Gastrocnemius medialis (tissue), 4 donors: Measurements from ENCODE around the gene DGCR8. TPM values are rescaled to one million over a fixed set of nuclear protein-coding genes. Genes with fewer than 3 reads are reported as not detected.

Experiments
- ATAC-seq, 2 donors: fragments of 150-250 bp; one replicate each; pipeline ENCODE4 v1.9.1; 2016
- DNase-seq, 2 donors: peaks; one replicate each; pipeline ENCODE4 v3.0.0-alpha.2; 2019
- H3K27ac ChIP-seq, 4 donors: fragments of 200-600 bp; sonication (generic); 1 replicate in 1 of 4; 2 replicates in 3 of 4; pipeline ENCODE4 v1.5.1; 2016 to 2018; ENCODE audit warnings: mild to moderate bottlenecking in 2 of 4, moderate library complexity in 1 of 4
- H3K27me3 ChIP-seq, 3 donors: fragments of 200-600 bp; sonication (generic) in 2 of 3; 1 replicate in 1 of 3; 2 replicates in 2 of 3; pipeline versions ENCODE4 v1.5.1 to v1.6.0; 2016 to 2019; ENCODE audit warnings: mild to moderate bottlenecking in 1 of 3, moderate library complexity in 1 of 3
- H3K36me3 ChIP-seq, 2 donors: fragments of 200-600 bp; sonication (generic) in 1 of 2; one replicate each; pipeline ENCODE4 v1.5.1; 2017 to 2018
- H3K4me1 ChIP-seq, 2 donors: fragments of 200-600 bp; sonication (generic) in 1 of 2; one replicate each; pipeline ENCODE4 v1.5.1; 2016 to 2017; ENCODE audit warnings: mild to moderate bottlenecking in 2 of 2
- H3K4me3 ChIP-seq, 4 donors: fragments of 200-600 bp; sonication (generic) in 3 of 4; 1 replicate in 1 of 4; 2 replicates in 3 of 4; pipeline ENCODE4 v1.5.1; 2016 to 2019; ENCODE audit warnings: mild to moderate bottlenecking in 2 of 4
- H3K9me3 ChIP-seq, 3 donors: fragments of 200-600 bp; sonication (generic) in 2 of 3; 1 replicate in 1 of 3; 2 replicates in 2 of 3; pipeline ENCODE4 v1.5.1; 2016 to 2019
- POLR2A ChIP-seq, 2 donors: fragments of 450-650 bp; IDR thresholded peaks; one replicate each; pipeline ENCODE4 v1.6.1; 2017; ENCODE audit warnings: antibody characterized with exemption in 2 of 2, mild to moderate bottlenecking in 2 of 2, moderate library complexity in 2 of 2
- in situ Hi-C, 4 donors: fragments of 200-750 bp; cut with MboI; loops; one replicate each; pipeline versions ENCODE4 v1.15.0 to v1.8.0; 2017; ENCODE audit warnings: low sequenced_read_pairs in 4 of 4
- intact Hi-C: fragments of 100-400 bp; cut with DNase I; formaldehyde crosslinking; loops from one replicate; pipeline ENCODE4 v1.15.1; 2023; ENCODE audit warnings: low total_unique reads
- total RNA-seq, 4 donors: library from RNA; depleted of rRNA; stranded (reverse); fragments of >200 nt; gene quantifications; one replicate each; pipeline versions ENCODE4 v1.1.0 to v1.2.3, GENCODE V29; 2016
- TF ChIP-seq, protein P1 (sequence below), 5 experiments: fragments of 450-650 bp in 3 of 5; fragments of 200-600 bp in 2 of 5; sonication (generic) in 2 of 5; IDR thresholded peaks in 4 of 5; conservative IDR thresholded peaks in 1 of 5; 1 replicate in 4 of 5; 2 replicates in 1 of 5; pipeline ENCODE4 v1.5.1; 2016 to 2019; ENCODE audit warnings: antibody characterized with exemption in 5 of 5, mild to moderate bottlenecking in 3 of 5, moderate library complexity in 3 of 5

Gene DGCR8
- total RNA-seq, 4 donors from 2014 or later: 5.2 to 16.5 (median 11.2) TPM

DNA sequence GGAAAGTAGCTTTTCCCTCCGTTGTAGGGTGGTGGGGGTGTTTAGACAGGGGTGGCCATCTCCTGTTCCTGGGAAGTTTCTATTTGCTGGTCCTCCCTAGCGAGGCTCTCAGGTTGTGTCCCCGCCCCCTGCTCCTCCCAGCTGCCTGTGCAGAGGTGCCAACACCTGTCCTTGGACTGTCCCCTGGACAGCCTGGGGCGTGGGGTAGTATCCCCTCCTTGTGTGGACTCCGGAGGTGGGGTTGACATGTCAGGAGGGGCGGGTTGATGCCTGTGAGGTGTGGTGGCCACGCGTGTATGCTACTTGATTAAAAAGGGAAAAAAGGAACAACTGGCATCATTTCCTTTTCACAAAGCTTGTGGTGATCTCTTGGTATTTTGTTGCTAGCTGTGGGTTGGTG, 21.6 kb downstream of the DGCR8 start:
- Histone ChIP-seq H3K27ac (no peak overlapping the region), H3K27me3 (no peaks in the 10 kb centered on the region), H3K36me3 (peaks cover 0 to 60% of the 10 kb centered on the region in 2 donors), H3K9me3 (no peaks in the 10 kb centered on the region), H3K4me1 (peaks cover 16 to 25% of the 10 kb centered on the region in 2 donors), H3K4me3 (no peak overlapping the region)
- TF ChIP-seq, protein P1, sequence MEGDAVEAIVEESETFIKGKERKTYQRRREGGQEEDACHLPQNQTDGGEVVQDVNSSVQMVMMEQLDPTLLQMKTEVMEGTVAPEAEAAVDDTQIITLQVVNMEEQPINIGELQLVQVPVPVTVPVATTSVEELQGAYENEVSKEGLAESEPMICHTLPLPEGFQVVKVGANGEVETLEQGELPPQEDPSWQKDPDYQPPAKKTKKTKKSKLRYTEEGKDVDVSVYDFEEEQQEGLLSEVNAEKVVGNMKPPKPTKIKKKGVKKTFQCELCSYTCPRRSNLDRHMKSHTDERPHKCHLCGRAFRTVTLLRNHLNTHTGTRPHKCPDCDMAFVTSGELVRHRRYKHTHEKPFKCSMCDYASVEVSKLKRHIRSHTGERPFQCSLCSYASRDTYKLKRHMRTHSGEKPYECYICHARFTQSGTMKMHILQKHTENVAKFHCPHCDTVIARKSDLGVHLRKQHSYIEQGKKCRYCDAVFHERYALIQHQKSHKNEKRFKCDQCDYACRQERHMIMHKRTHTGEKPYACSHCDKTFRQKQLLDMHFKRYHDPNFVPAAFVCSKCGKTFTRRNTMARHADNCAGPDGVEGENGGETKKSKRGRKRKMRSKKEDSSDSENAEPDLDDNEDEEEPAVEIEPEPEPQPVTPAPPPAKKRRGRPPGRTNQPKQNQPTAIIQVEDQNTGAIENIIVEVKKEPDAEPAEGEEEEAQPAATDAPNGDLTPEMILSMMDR (IDR thresholded peaks at IDR 0.05 in 4 of 5, conservative IDR thresholded peaks at IDR 0.05 in 1 of 5): no peak
- TF ChIP-seq POLR2A (IDR thresholded peaks at IDR 0.05): no peak
- in situ Hi-C loops (no loop called here), intact Hi-C loops (no loop called here)
- DNase-seq (no peak), ATAC-seq (no peak)

DNA sequence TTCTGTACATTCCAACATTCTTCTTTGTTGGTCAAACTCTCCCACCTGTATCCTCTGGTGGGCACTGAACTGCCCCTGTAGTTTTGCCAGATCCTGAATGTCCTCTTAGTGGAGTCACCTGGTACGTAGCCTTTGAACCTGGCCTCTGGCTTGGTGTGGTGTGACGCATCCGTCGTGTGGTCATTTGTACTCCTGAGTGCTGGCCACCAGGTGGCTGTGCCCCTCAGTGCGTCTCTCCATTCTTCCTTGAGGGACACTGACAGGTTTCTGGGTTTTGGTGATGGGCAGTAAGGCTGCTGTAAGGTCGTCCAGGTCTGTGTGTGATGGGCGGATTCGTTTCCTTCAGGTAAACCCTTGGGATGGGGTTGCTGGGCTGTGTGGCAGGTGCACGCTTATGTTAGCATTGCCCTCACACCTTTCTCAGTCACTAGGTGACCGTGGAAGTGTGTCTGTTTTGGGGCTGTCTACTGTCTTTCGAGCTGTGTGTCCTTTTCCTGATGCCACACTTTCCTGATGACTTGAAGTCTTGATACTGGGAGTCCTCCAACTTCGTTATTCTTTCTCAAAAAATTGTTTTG, 22.3 kb downstream of the DGCR8 start:
- no peak for DNase-seq
- TF ChIP-seq, protein P1 (IDR thresholded peaks at IDR 0.05 in 4 of 5, conservative IDR thresholded peaks at IDR 0.05 in 1 of 5): no peak
- no peak for TF ChIP-seq POLR2A (IDR thresholded peaks at IDR 0.05)
- intact Hi-C loops (no loop called here), in situ Hi-C loops (no loop called here)
- ATAC-seq: no peak
- no peaks in the 10 kb centered on the region for H3K27me3 ChIP-seq
- no peak overlapping the region for H3K27ac ChIP-seq
- peaks cover 0 to 60% of the 10 kb centered on the region in 2 donors for H3K36me3 ChIP-seq
- H3K4me1 ChIP-seq: peaks cover 22 to 32% of the 10 kb centered on the region in 2 donors
- no peaks in the 10 kb centered on the region for H3K9me3 ChIP-seq
- H3K4me3 ChIP-seq: no peak overlapping the region

DNA sequence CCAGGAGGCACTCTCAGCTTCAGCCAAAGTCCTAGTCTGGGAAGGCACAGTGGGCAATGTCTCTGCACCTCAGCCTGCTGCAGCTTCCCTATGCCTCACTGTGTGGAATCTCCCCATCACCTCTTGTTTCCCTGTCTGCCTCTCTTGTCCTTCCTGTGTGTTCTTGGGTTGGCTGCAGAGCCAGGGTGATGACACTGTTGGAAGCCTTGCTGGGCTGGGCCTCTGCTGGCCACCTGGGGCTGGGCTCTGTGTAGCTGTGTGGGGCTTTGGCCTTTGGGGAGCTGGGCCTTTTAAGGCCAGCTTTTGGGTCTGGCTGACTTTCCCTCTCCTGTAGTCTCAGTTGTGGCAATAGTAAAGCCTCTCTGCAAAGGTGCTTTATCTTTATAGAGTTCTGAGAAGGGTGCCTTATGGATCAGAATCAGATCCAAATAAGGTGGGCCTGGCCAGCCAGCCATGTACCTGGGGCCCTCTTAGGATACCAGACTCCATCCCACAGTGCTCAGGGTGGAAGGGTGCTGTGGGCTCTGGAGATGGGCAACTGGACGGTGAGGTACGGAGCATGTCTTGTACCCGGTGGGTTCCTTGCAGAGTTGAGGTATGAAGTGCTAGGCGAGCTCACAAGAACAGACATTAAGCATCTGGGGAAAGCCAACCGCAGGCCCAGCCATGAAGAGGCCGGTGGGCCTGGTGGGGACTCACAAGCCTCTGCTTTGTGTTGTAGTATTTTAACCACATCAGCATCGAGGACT, 25.6 kb downstream of the DGCR8 start:
- Histone ChIP-seq H3K4me3 (no peak overlapping the region), H3K27ac (peak overlapping the region in 3 of 4 donors; percentile 73 to 84 (median 79))
- in situ Hi-C loops: no loop called here

DNA sequence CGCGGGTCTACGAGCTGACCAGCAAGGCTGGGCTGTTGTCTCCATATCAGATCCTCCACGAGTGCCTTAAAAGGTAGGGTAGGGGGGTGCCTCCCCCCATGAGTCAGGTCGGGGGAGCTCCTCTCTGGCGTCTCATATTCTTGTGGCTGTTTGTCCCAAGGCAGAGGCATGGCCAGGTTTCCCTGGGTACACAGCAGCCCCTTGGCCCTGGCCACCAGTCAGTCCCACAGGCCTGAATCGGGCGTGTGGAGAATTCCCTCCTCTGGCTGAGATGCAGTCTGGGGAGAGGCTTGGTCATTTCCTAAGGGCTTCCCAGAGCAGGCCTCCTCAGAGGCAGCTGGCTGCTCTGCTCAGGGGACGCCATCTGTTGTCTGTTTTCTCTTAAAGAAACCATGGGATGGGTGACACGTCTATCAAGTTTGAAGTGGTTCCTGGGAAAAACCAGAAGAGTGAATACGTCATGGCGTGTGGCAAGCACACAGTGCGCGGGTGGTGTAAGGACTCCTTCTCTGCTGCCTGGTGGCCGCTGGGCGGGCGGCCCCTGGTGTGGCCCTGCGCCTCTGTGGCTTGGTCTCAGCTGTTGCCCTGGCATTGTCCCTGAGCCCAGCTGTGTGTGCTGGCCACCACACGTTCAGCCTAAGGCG, 26.3 kb downstream of the DGCR8 start:
- Histone ChIP-seq H3K36me3 (peaks cover 0 to 63% of the 10 kb centered on the region in 2 donors), H3K27ac (peak overlapping the region in 3 of 4 donors; percentile 73 to 84 (median 79)), H3K4me1 (peaks cover 22 to 36% of the 10 kb centered on the region in 2 donors), H3K4me3 (no peak overlapping the region), H3K9me3 (no peaks in the 10 kb centered on the region), H3K27me3 (no peaks in the 10 kb centered on the region)
- DNase-seq (peak in 1 of 2 donors; percentile 70), ATAC-seq (peak; percentile 51 to 64)
- intact Hi-C loops (no loop called here), in situ Hi-C loops (no loop called here)
- TF ChIP-seq, protein P1 (IDR thresholded peaks at IDR 0.05 in 4 of 5, conservative IDR thresholded peaks at IDR 0.05 in 1 of 5): no peak
- no peak for TF ChIP-seq POLR2A (IDR thresholded peaks at IDR 0.05)

More for the DNA sequence above, 25.6 kb downstream of the DGCR8 start:
- no peak for TF ChIP-seq POLR2A (IDR thresholded peaks at IDR 0.05)
- TF ChIP-seq, protein P1 (IDR thresholded peaks at IDR 0.05 in 4 of 5, conservative IDR thresholded peaks at IDR 0.05 in 1 of 5): no peak
- intact Hi-C loops: no loop called here
- no peak for ATAC-seq
- Histone ChIP-seq H3K9me3 (no peaks in the 10 kb centered on the region), H3K36me3 (peaks cover 0 to 66% of the 10 kb centered on the region in 2 donors), H3K27me3 (no peaks in the 10 kb centered on the region), H3K4me1 (peaks cover 22 to 35% of the 10 kb centered on the region in 2 donors)
- no peak for DNase-seq
